RWPE1 (cell line): ENCODE data around the gene DTNB.

Experiments used
- CTCF ChIA-PET: fragments of 350-600 bp; sonication (Branson Sonifier 250); formaldehyde crosslinking; extraction: SDS; loops from one replicate; lab custom pipeline; 2021; lab: Yijun Ruan, JAX
- POLR2A ChIA-PET: fragments of 400-600 bp; formaldehyde crosslinking; extraction: SDS; loops from one replicate; lab custom pipeline; 2020; ENCODE audit warnings: antibody characterized with exemption; ENCODE audit not compliant: low non-redundant PET; lab: Yijun Ruan, JAX
- DNase-seq: peaks from one replicate; pipeline ENCODE4 v3.0.0; 2012; ENCODE audit warnings: low spot score
- H3K27ac ChIP-seq: fragments of 450-650 bp; 2 replicates; pipeline ENCODE4 v1.5.1; 2017
- TF ChIP-seq, protein P1 (sequence below): fragments of 450-650 bp; conservative IDR thresholded peaks from 2 replicates; pipeline ENCODE4 v1.5.1; 2017; ENCODE audit warnings: low read depth, mild to moderate bottlenecking

DTNB gene

GRCh38 chr2:25401307-25402026 is 271.9 kb downstream of the DTNB start:
- no peak overlapping the region for H3K27ac ChIP-seq
- TF ChIP-seq, protein P1, sequence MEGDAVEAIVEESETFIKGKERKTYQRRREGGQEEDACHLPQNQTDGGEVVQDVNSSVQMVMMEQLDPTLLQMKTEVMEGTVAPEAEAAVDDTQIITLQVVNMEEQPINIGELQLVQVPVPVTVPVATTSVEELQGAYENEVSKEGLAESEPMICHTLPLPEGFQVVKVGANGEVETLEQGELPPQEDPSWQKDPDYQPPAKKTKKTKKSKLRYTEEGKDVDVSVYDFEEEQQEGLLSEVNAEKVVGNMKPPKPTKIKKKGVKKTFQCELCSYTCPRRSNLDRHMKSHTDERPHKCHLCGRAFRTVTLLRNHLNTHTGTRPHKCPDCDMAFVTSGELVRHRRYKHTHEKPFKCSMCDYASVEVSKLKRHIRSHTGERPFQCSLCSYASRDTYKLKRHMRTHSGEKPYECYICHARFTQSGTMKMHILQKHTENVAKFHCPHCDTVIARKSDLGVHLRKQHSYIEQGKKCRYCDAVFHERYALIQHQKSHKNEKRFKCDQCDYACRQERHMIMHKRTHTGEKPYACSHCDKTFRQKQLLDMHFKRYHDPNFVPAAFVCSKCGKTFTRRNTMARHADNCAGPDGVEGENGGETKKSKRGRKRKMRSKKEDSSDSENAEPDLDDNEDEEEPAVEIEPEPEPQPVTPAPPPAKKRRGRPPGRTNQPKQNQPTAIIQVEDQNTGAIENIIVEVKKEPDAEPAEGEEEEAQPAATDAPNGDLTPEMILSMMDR: no peak
- DNase-seq: no peak
- ChIA-PET CTCF (no interaction called here), POLR2A (no interaction called here)

DNA sequence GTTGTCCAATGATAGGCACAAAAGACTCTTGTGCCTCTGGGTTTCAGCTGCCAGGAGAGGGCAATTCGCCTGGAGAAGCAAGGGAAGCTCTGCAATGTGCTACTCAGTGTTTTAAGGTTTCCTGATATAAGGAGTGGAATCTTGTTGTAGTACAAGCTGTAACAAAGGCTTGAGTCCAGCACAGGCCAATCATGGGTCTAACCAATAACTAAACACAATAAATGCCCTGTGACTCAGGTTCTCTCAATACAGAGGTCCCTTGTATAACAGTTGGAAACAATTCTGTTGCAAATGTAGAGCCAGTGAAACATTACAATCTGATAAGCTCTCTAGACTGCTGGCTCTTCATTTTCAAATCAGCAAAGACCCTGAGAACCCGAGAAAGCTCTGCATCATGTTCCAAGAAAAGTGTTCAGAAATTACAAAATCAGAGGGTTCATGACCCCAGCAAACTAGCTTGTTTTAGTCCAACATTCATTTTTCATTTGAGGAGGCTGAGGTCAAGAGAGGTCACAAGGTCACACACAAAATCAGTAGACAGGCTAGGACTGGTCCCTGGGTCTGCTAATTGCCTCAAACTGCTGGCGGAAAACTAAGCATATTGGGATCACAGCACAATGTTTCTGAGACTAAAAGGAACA is 272.7 kb downstream of the DTNB start:
- TF ChIP-seq, protein P1: no peak
- no peak overlapping the region for H3K27ac ChIP-seq
- ChIA-PET POLR2A (no interaction called here), CTCF (interaction anchor here (0.5 kb wide), 1 partner anchor 109 kb away, joined by 3 read pairs; no protein-coding TSS in a partner anchor)
- DNase-seq: no peak

DNA sequence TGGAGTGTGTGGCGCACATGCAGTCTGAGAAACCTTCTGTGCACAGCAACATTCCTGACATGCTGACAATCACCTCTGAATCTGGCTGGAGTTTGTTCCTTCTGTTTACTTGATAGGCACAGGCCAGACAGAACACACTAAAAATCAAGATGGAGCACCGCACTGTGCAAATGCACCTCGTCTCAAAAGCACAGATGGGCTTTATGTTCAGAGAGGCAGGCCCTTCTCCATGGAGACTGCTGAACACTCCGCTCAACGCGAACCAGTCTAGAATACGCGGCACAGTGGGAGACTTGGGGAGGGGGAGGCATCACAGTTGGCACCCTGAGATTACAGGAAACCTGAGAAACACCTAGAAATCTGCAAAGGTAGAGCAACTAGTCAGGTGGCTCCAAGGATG is 273.2 kb downstream of the DTNB start:
- CTCF ChIA-PET: interaction anchor here (0.5 kb wide), 1 partner anchor 109 kb away, joined by 3 read pairs; no protein-coding TSS in a partner anchor
- TF ChIP-seq, protein P1: no peak
- H3K27ac ChIP-seq: no peak overlapping the region
- POLR2A ChIA-PET: no interaction called here
- DNase-seq: no peak

DNA sequence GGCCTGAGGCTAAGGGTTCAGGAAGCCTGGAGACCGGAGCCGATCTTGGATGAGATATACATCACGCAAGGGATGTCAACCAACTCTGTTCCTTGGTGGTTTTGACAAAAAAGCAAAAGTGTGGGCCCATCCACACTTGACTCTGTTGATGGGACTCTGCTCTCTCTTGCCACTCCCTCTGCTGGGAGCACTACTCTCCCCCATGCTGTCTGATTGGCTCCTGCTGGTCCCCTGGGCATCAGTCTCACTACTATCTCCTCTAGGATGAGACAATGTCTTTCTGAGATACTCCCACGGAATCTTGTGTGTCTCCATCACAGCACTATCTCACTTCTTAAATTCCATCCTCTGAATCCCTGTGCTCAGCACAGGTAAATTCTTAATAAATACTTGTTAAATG is 274.8 kb downstream of the DTNB start:
- ChIA-PET CTCF (no interaction called here), POLR2A (no interaction called here)
- no peak overlapping the region for H3K27ac ChIP-seq
- TF ChIP-seq, protein P1: no peak
- DNase-seq: no peak

DNA sequence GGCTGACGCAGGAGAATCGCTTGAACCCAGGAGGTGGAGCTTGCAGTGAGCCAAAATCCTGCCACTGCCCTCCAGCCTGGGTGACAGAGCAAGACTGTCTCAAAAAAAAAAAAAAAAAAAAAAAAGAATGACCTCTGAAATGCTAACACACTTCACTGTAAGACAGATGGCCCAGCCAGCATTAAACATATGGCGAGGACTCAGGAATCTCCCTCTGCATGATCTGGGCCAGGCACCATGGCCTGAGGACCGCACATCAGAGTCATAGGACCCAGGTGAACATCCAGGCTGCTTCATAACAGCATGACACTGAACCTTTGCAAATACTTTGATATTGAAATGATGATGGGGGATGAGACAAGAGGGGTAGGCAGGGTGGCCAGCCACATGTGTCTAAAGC is 275.6 kb downstream of the DTNB start:
- H3K27ac ChIP-seq: no peak overlapping the region
- ChIA-PET POLR2A (no interaction called here), CTCF (no interaction called here)
- DNase-seq: no peak
- TF ChIP-seq, protein P1: no peak

DNA sequence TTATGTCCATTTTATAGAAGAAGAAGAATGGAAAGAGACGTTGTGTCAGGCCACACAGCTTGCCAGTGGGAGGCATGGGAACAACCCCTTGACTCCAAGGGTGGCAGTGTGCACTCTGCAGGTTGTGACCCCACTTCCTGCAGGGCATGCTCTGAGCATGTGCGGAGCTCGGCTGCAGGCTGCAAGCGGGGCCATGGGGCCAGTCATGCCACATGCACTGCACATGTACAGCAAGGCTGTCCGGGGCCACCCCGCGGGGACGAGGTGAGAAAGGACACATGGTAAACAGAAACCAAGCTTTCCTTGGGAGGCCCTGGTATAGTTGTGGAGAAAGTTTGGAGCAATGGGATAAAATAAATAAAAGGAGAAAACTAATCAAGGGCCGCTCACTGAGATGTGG is 284.2 kb downstream of the DTNB start:
- POLR2A ChIA-PET: no interaction called here
- CTCF ChIA-PET: interaction anchor here (1.1 to 1.4 kb wide), 2 partner anchors 9 to 92 kb away, joined by 3 to 5 read pairs; no protein-coding TSS in a partner anchor
- no peak for DNase-seq
- TF ChIP-seq, protein P1: no peak
- no peak overlapping the region for H3K27ac ChIP-seq
